Tibial nerve (tissue), 4 donors: Measurements from ENCODE around the gene KCNQ1. TPM values are rescaled to one million over a fixed set of nuclear protein-coding genes. Genes with fewer than 3 reads are reported as not detected.

Source experiments
- DNase-seq, 2 donors: peaks; one replicate each; pipeline ENCODE4 v3.0.0-alpha.2; 2019; ENCODE audit warnings: low spot score in 2 of 2
- H3K27ac ChIP-seq, 4 donors: fragments of 200-600 bp; sonication (generic) in 3 of 4; one replicate each; pipeline ENCODE4 v1.5.1; 2017 to 2019; ENCODE audit warnings: mild to moderate bottlenecking in 1 of 4
- H3K27me3 ChIP-seq, 2 donors: fragments of 200-600 bp; sonication (generic) in 1 of 2; one replicate each; pipeline versions ENCODE4 v1.5.1 to v1.6.0; 2017 to 2019
- H3K36me3 ChIP-seq, 3 donors: fragments of 200-600 bp; sonication (generic); one replicate each; pipeline ENCODE4 v1.5.1; 2018 to 2019
- H3K4me1 ChIP-seq, 4 donors: fragments of 200-600 bp; sonication (generic) in 3 of 4; one replicate each; pipeline ENCODE4 v1.5.1; 2017 to 2019
- H3K4me3 ChIP-seq, 4 donors: fragments of 200-600 bp; sonication (generic) in 3 of 4; one replicate each; pipeline ENCODE4 v1.5.1; 2017 to 2019; ENCODE audit warnings: mild to moderate bottlenecking in 1 of 4, moderate library complexity in 1 of 4
- H3K9me3 ChIP-seq, 4 donors: fragments of 200-600 bp; sonication (generic) in 3 of 4; one replicate each; pipeline ENCODE4 v1.5.1; 2017 to 2019
- CTCF ChIP-seq, 5 experiments: fragments of 200-600 bp in 3 of 5; fragments of 450-650 bp in 2 of 5; sonication (generic) in 3 of 5; IDR thresholded peaks; one replicate each; pipeline ENCODE4 v1.5.1; 2016 to 2019; ENCODE audit warnings: antibody characterized with exemption in 5 of 5, mild to moderate bottlenecking in 3 of 5, moderate library complexity in 2 of 5
- EP300 ChIP-seq, 2 donors: sonication (generic); formaldehyde crosslinking; IDR thresholded peaks; one replicate each; pipeline ENCODE4 v1.6.1; 2017; ENCODE audit warnings: antibody characterized with exemption in 2 of 2, mild to moderate bottlenecking in 1 of 2
- POLR2A ChIP-seq, 2 donors: fragments of 450-650 bp; IDR thresholded peaks; one replicate each; pipeline ENCODE4 v1.6.1; 2017; ENCODE audit warnings: antibody characterized with exemption in 2 of 2, mild to moderate bottlenecking in 2 of 2, moderate library complexity in 2 of 2
- WGBS, 2 donors: methylation state at CpG; one replicate each; pipeline ENCODE4 v1.1.5; 2018; 5-methylcytosine and 5-hydroxymethylcytosine counted together
- total RNA-seq, 4 donors: library from RNA; depleted of rRNA; stranded (reverse); fragments of >200 nt; gene quantifications; one replicate each; pipeline ENCODE4 v1.1.0, GENCODE V29; 2016

KCNQ1 gene
- total RNA-seq, 4 donors from 2014 or later, result 3.5 to 11.4 (median 7.5) TPM

GRCh38 chr11:2437516-2437915, 7.3 kb upstream of the KCNQ1 start:
- TF ChIP-seq CTCF (IDR thresholded peaks at IDR 0.05) (no peak), EP300 (IDR thresholded peaks at IDR 0.05) (no peak), POLR2A (IDR thresholded peaks at IDR 0.05) (no peak)
- WGBS, 2 donors, result 81 to 82% methylated on average over 3 to 4 of the region's 4 CpGs
- Histone ChIP-seq H3K4me3 (no peak overlapping the region), H3K27me3 (peaks cover 0 to 32% of the 10 kb centered on the region in 2 donors), H3K4me1 (no peaks in the 10 kb centered on the region), H3K36me3 (no peaks in the 10 kb centered on the region), H3K9me3 (peaks cover 0 to 12% (median 0%) of the 10 kb centered on the region in 4 donors), H3K27ac (no peak overlapping the region)
- DNase-seq, result no peak

- no peak for TF ChIP-seq CTCF (IDR thresholded peaks at IDR 0.05)
- TF ChIP-seq EP300 (IDR thresholded peaks at IDR 0.05), result no peak
- TF ChIP-seq POLR2A (IDR thresholded peaks at IDR 0.05), result no peak
- 83 to 86% methylated on average over 3 of the region's 3 CpGs for WGBS, 2 donors
- Histone ChIP-seq H3K9me3 (peaks cover 0 to 20% (median 0%) of the 10 kb centered on the region in 4 donors), H3K4me3 (no peak overlapping the region), H3K27me3 (peaks cover 0 to 46% of the 10 kb centered on the region in 2 donors), H3K4me1 (peaks cover 0 to 7% (median 0%) of the 10 kb centered on the region in 4 donors), H3K36me3 (no peaks in the 10 kb centered on the region), H3K27ac (no peak overlapping the region)
- DNase-seq, result no peak
Observed at GRCh38 chr11:2439820-2440219, 5.0 kb upstream of the KCNQ1 start.

GRCh38 chr11:2440646-2441045, 4.2 kb upstream of the KCNQ1 start:
- 76 to 82% methylated on average over 8 of the region's 8 CpGs for WGBS, 2 donors

GRCh38 chr11:2441171-2441570, 3.6 kb upstream of the KCNQ1 start:
- 62 to 72% methylated on average over 3 to 4 of the region's 4 CpGs for WGBS, 2 donors
- Histone ChIP-seq H3K4me3 (no peak overlapping the region), H3K36me3 (no peaks in the 10 kb centered on the region), H3K4me1 (peaks cover 0 to 15% (median 2%) of the 10 kb centered on the region in 4 donors), H3K27ac (no peak overlapping the region), H3K9me3 (peaks cover 0 to 20% (median 0%) of the 10 kb centered on the region in 4 donors), H3K27me3 (peaks cover 0 to 53% of the 10 kb centered on the region in 2 donors)
- TF ChIP-seq EP300 (IDR thresholded peaks at IDR 0.05), result no peak
- no peak for TF ChIP-seq POLR2A (IDR thresholded peaks at IDR 0.05)
- TF ChIP-seq CTCF (IDR thresholded peaks at IDR 0.05), result no peak
- no peak for DNase-seq

More at GRCh38 chr11:2440646-2441045, 4.2 kb upstream of the KCNQ1 start:
- Histone ChIP-seq H3K9me3 (peaks cover 0 to 20% (median 0%) of the 10 kb centered on the region in 4 donors), H3K36me3 (no peaks in the 10 kb centered on the region), H3K4me3 (no peak overlapping the region), H3K4me1 (peaks cover 0 to 12% (median 0%) of the 10 kb centered on the region in 4 donors), H3K27me3 (peaks cover 0 to 51% of the 10 kb centered on the region in 2 donors), H3K27ac (no peak overlapping the region)
- TF ChIP-seq POLR2A (IDR thresholded peaks at IDR 0.05) (no peak), EP300 (IDR thresholded peaks at IDR 0.05) (no peak), CTCF (IDR thresholded peaks at IDR 0.05) (no peak)
- DNase-seq, result no peak

- H3K27me3 ChIP-seq, result peaks cover 0 to 53% of the 10 kb centered on the region in 2 donors
- no peak overlapping the region for H3K4me3 ChIP-seq
- no peak for TF ChIP-seq CTCF (IDR thresholded peaks at IDR 0.05)
- no peak for TF ChIP-seq POLR2A (IDR thresholded peaks at IDR 0.05)
- TF ChIP-seq EP300 (IDR thresholded peaks at IDR 0.05), result no peak
- H3K27ac ChIP-seq, result no peak overlapping the region
- no peaks in the 10 kb centered on the region for H3K36me3 ChIP-seq
- peaks cover 0 to 17% (median 8%) of the 10 kb centered on the region in 4 donors for H3K4me1 ChIP-seq
- 90 to 92% methylated on average over 2 of the region's 2 CpGs for WGBS, 2 donors
- no peak for DNase-seq
- H3K9me3 ChIP-seq, result peaks cover 0 to 20% (median 0%) of the 10 kb centered on the region in 4 donors
Observed at GRCh38 chr11:2442589-2442988, 2.2 kb upstream of the KCNQ1 start.
